Measurements from ENCODE around the gene NR1I2. TPM values are rescaled to one million over a fixed set of nuclear protein-coding genes. Genes with fewer than 3 reads are reported as not detected.

The NR1I2 gene
- total RNA-seq, 1 experiment from 2014 or later = not detected

- H3K4me3 Mint-ChIP-seq (ENCODE audit: unreplicated experiment) = no peak overlapping the region
- POLR2A ChIA-PET = no interaction called here
Observed at GRCh38 chr3:119809249-119810017, 27.5 kb downstream of the NR1I2 start.

GRCh38 chr3:119810018-119810435 is 28.1 kb downstream of the NR1I2 start:
- Histone ChIP-seq H3K4me1 (no peaks in the 10 kb centered on the region), H3K9me3 (no peaks in the 10 kb centered on the region), H3K4me3 (ENCODE audit: low read depth, low read length) (no peak overlapping the region), H3K27me3 (replicated peaks; ENCODE audit: control insufficient read depth, insufficient read depth, low read length) (no peaks in the 10 kb centered on the region), H3K36me3 (ENCODE audit: control insufficient read depth, insufficient read depth, low read length) (no peaks in the 10 kb centered on the region)
- TF ChIP-seq CTCF (IDR thresholded peaks at IDR 0.05; ENCODE audit: insufficient read depth in 1 of 2, low read depth in 1 of 2, low read length in 1 of 2, severe bottlenecking in 1 of 2, unreplicated experiment in 1 of 2) = no peak
- Mint-ChIP-seq H3K9me3 (ENCODE audit: unreplicated experiment) (peaks cover 1% of the 10 kb centered on the region), H3K27me3 (ENCODE audit: insufficient read depth, unreplicated experiment) (no peaks in the 10 kb centered on the region), H3K4me3 (ENCODE audit: unreplicated experiment) (no peak overlapping the region), H3K36me3 (ENCODE audit: insufficient read depth, unreplicated experiment) (no peaks in the 10 kb centered on the region), H3K27ac (ENCODE audit: unreplicated experiment) (no peak overlapping the region), H3K4me1 (ENCODE audit: low read depth, unreplicated experiment) (no peaks in the 10 kb centered on the region)
- intact Hi-C loops (cut with micrococcal nuclease; ENCODE audit: unreplicated experiment) = loop anchor here (10.0 kb wide), 1 partner anchor 285 kb away; the partner anchor contains the start of gene GSK3B
- ChIA-PET CTCF (no interaction called here), POLR2A (no interaction called here)
- DNase-seq = no peak
- no TSS peak for BruUV-seq (replicated peaks)

More at GRCh38 chr3:119809249-119810017, 27.5 kb downstream of the NR1I2 start:
- no peaks in the 10 kb centered on the region for H3K36me3 ChIP-seq (ENCODE audit: control insufficient read depth, insufficient read depth, low read length)
- no peaks in the 10 kb centered on the region for H3K27me3 Mint-ChIP-seq (ENCODE audit: insufficient read depth, unreplicated experiment)
- H3K4me1 Mint-ChIP-seq (ENCODE audit: low read depth, unreplicated experiment) = no peaks in the 10 kb centered on the region
- no peaks in the 10 kb centered on the region for H3K9me3 ChIP-seq
- intact Hi-C loops (cut with micrococcal nuclease; ENCODE audit: unreplicated experiment) = loop anchor here (10.0 kb wide), 1 partner anchor 285 kb away; the partner anchor contains the start of gene GSK3B
- H3K36me3 Mint-ChIP-seq (ENCODE audit: insufficient read depth, unreplicated experiment) = no peaks in the 10 kb centered on the region
- CTCF ChIA-PET = no interaction called here
- H3K4me3 ChIP-seq (ENCODE audit: low read depth, low read length) = no peak overlapping the region
- H3K4me1 ChIP-seq = no peaks in the 10 kb centered on the region
- H3K9me3 Mint-ChIP-seq (ENCODE audit: unreplicated experiment) = peaks cover 7% of the 10 kb centered on the region
- BruUV-seq (replicated peaks) = no TSS peak
- DNase-seq = no peak
- TF ChIP-seq CTCF (IDR thresholded peaks at IDR 0.05; ENCODE audit: insufficient read depth in 1 of 2, low read depth in 1 of 2, low read length in 1 of 2, severe bottlenecking in 1 of 2, unreplicated experiment in 1 of 2) = no peak
- H3K27ac Mint-ChIP-seq (ENCODE audit: unreplicated experiment) = no peak overlapping the region
- H3K27me3 ChIP-seq (replicated peaks; ENCODE audit: control insufficient read depth, insufficient read depth, low read length) = no peaks in the 10 kb centered on the region

- Histone ChIP-seq H3K4me3 (ENCODE audit: low read depth, low read length) (no peak overlapping the region), H3K4me1 (no peaks in the 10 kb centered on the region), H3K36me3 (ENCODE audit: control insufficient read depth, insufficient read depth, low read length) (no peaks in the 10 kb centered on the region), H3K27me3 (replicated peaks; ENCODE audit: control insufficient read depth, insufficient read depth, low read length) (no peaks in the 10 kb centered on the region), H3K9me3 (no peaks in the 10 kb centered on the region)
- POLR2A ChIA-PET = no interaction called here
- Mint-ChIP-seq H3K4me1 (ENCODE audit: low read depth, unreplicated experiment) (no peaks in the 10 kb centered on the region), H3K27me3 (ENCODE audit: insufficient read depth, unreplicated experiment) (no peaks in the 10 kb centered on the region), H3K9me3 (ENCODE audit: unreplicated experiment) (no peaks in the 10 kb centered on the region), H3K36me3 (ENCODE audit: insufficient read depth, unreplicated experiment) (no peaks in the 10 kb centered on the region), H3K4me3 (ENCODE audit: unreplicated experiment) (no peak overlapping the region), H3K27ac (ENCODE audit: unreplicated experiment) (no peak overlapping the region)
- intact Hi-C loops (cut with micrococcal nuclease; ENCODE audit: unreplicated experiment) = loop anchor here (10.0 kb wide), 1 partner anchor 282 kb away; the partner anchor contains the start of gene GSK3B
- BruUV-seq (replicated peaks) = no TSS peak
- no peak for TF ChIP-seq CTCF (IDR thresholded peaks at IDR 0.05; ENCODE audit: insufficient read depth in 1 of 2, low read depth in 1 of 2, low read length in 1 of 2, severe bottlenecking in 1 of 2, unreplicated experiment in 1 of 2)
- CTCF ChIA-PET = no interaction called here
- no peak for DNase-seq
Observed at GRCh38 chr3:119812491-119813058, 30.7 kb downstream of the NR1I2 start.

Measured in Caco-2 (cell line).